Body of pancreas (tissue), 4 donors: ENCODE measurements around the gene RHCE. TPM values are rescaled to one million over a fixed set of nuclear protein-coding genes. Genes with fewer than 3 reads are reported as not detected.
"Not testable (repeated sequence)": the region's sequence is repeated elsewhere in the genome, so short reads cannot be mapped to it uniquely, and the experiment has no call there.

ENCODE experiments used
- ATAC-seq: fragments of 150-250 bp; one replicate; pipeline ENCODE4 v1.9.1; 2016
- DNase-seq, 4 donors: peaks; one replicate each; pipeline ENCODE4 v3.0.0-alpha.2; 2019
- H3K27ac ChIP-seq, 4 donors: fragments of 200-600 bp; sonication (generic); 1 replicate in 3 of 4; 2 replicates in 1 of 4; pipeline versions ENCODE4 v1.5.1 to v1.6.1; 2016 to 2019; ENCODE audit warnings: mild to moderate bottlenecking in 1 of 4, mixed read lengths in 1 of 4, moderate library complexity in 1 of 4
- H3K27me3 ChIP-seq, 2 donors: fragments of 200-600 bp; sonication (generic); one replicate each; pipeline ENCODE4 v1.6.0; 2016; ENCODE audit warnings: mild to moderate bottlenecking in 1 of 2
- H3K36me3 ChIP-seq, 2 donors: fragments of 200-600 bp; sonication (generic); replicated peaks in 1 of 2; 2 replicates each; pipeline ENCODE4 v1.5.1; 2016; ENCODE audit warnings: low read depth in 2 of 2; ENCODE audit not compliant: insufficient read depth in 1 of 2
- H3K4me1 ChIP-seq: fragments of 200-600 bp; sonication (generic); one replicate; pipeline ENCODE4 v1.6.0; 2016
- H3K4me3 ChIP-seq, 2 donors: fragments of 200-600 bp; sonication (generic); 1 replicate in 1 of 2; 2 replicates in 1 of 2; pipeline ENCODE4 v1.5.1; 2016 to 2019
- H3K9me3 ChIP-seq, 3 donors: fragments of 200-600 bp; sonication (generic); 1 replicate in 2 of 3; 2 replicates in 1 of 3; pipeline ENCODE4 v1.5.1; 2016
- CTCF ChIP-seq, 7 experiments: fragments of 450-650 bp in 4 of 7; fragments of 200-600 bp in 3 of 7; sonication (generic) in 3 of 7; IDR thresholded peaks; one replicate each; pipeline ENCODE4 v1.5.1; 2016 to 2019; ENCODE audit warnings: antibody characterized with exemption in 7 of 7
- POLR2A ChIP-seq, 3 donors: fragments of 450-650 bp; IDR thresholded peaks; one replicate each; pipeline ENCODE4 v1.6.1; 2016; ENCODE audit warnings: antibody characterized with exemption in 3 of 3, mild to moderate bottlenecking in 2 of 3
- WGBS, 2 donors: methylation state at CpG; one replicate each; pipeline ENCODE4 v1.1.5; 2017; 5-methylcytosine and 5-hydroxymethylcytosine counted together
- intact Hi-C: fragments of 100-400 bp; cut with DNase I; formaldehyde crosslinking; loops from one replicate; pipeline ENCODE4 v1.15.1; 2023
- total RNA-seq, 2 donors: library from RNA; depleted of rRNA; stranded (reverse); fragments of >200 nt; gene quantifications; one replicate each; pipeline ENCODE4 v1.1.0, GENCODE V29; 2016

The RHCE gene
- total RNA-seq, 2 donors from 2014 or later: 0.26 TPM; not detected in 1

- not testable (repeated sequence) for H3K4me3 ChIP-seq, H3K9me3 ChIP-seq, H3K4me1 ChIP-seq, H3K27ac ChIP-seq, H3K36me3 ChIP-seq, H3K27me3 ChIP-seq
- intact Hi-C loops: loop anchor here (5.0 to 10.0 kb wide), 2 partner anchors 116 to 122 kb away; no protein-coding TSS in a partner anchor
- WGBS, 2 donors: 22% methylated on average over 4 to 5 of the region's 8 CpGs
- TF ChIP-seq CTCF (IDR thresholded peaks at IDR 0.05): peak in 5 of 7 experiments; percentile 15 to 39 (median 26)
- DNase-seq (peak in 1 of 4 donors; percentile 20), ATAC-seq (peak; percentile 77)
Observed at GRCh38 chr1:25402947-25403803, 17.4 kb downstream of the RHCE start.

- no CpG with 5 or more reads among the region's 2 CpGs for WGBS, 2 donors
- H3K27ac ChIP-seq, H3K9me3 ChIP-seq, H3K4me3 ChIP-seq, ATAC-seq, H3K36me3 ChIP-seq, H3K27me3 ChIP-seq, intact Hi-C loops, DNase-seq, H3K4me1 ChIP-seq: not testable (repeated sequence)
Observed at GRCh38 chr1:25398079-25398478, 22.5 kb downstream of the RHCE start.

GRCh38 chr1:25397549-25397948 lies 23.1 kb downstream of the RHCE start:
- DNase-seq, intact Hi-C loops, H3K9me3 ChIP-seq, H3K4me3 ChIP-seq, H3K36me3 ChIP-seq, H3K4me1 ChIP-seq, H3K27ac ChIP-seq, ATAC-seq, H3K27me3 ChIP-seq: not testable (repeated sequence)
- WGBS, 2 donors: 62 to 65% methylated on average over 4 to 5 of the region's 10 CpGs

- Histone ChIP-seq H3K4me1 (no peaks in the 10 kb centered on the region), H3K9me3 (no peaks in the 10 kb centered on the region), H3K4me3 (no peak overlapping the region), H3K36me3 (no peaks in the 10 kb centered on the region), H3K27me3 (no peaks in the 10 kb centered on the region), H3K27ac (no peak overlapping the region)
- DNase-seq (no peak), ATAC-seq (no peak)
- 88 to 92% methylated on average over 6 of the region's 6 CpGs for WGBS, 2 donors
- no peak for TF ChIP-seq CTCF (IDR thresholded peaks at IDR 0.05)
- TF ChIP-seq POLR2A (IDR thresholded peaks at IDR 0.05): no peak
- intact Hi-C loops: no loop called here
Observed at GRCh38 chr1:25392841-25393240, 27.8 kb downstream of the RHCE start.

GRCh38 chr1:25389721-25390120 lies 30.9 kb downstream of the RHCE start:
- H3K27ac ChIP-seq, H3K36me3 ChIP-seq, H3K4me3 ChIP-seq, DNase-seq, H3K4me1 ChIP-seq, H3K27me3 ChIP-seq, ATAC-seq, intact Hi-C loops, H3K9me3 ChIP-seq: not testable (repeated sequence)
- WGBS, 2 donors: 69 to 85% methylated on average over 3 of the region's 3 CpGs

- not testable (repeated sequence) for H3K4me1 ChIP-seq
Observed at GRCh38 chr1:25388691-25389090, 31.9 kb downstream of the RHCE start.

GRCh38 chr1:25387096-25387495 lies 33.5 kb downstream of the RHCE start:
- H3K27me3 ChIP-seq, intact Hi-C loops, H3K36me3 ChIP-seq, H3K27ac ChIP-seq, DNase-seq, H3K9me3 ChIP-seq, H3K4me3 ChIP-seq, ATAC-seq, H3K4me1 ChIP-seq: not testable (repeated sequence)
- WGBS, 2 donors: 64 to 85% methylated on average over 4 of the region's 4 CpGs

More at GRCh38 chr1:25388691-25389090, 31.9 kb downstream of the RHCE start:
- H3K9me3 ChIP-seq, H3K27me3 ChIP-seq, intact Hi-C loops, H3K36me3 ChIP-seq, H3K4me3 ChIP-seq, H3K27ac ChIP-seq, ATAC-seq: not testable (repeated sequence)
- DNase-seq: peak in 1 of 4 donors; percentile 9
- WGBS, 2 donors: 62% methylated on average over 7 of the region's 9 CpGs; no CpG with 5 or more reads in 1 of the 2 donors

GRCh38 chr1:25383875-25384274 lies 36.8 kb downstream of the RHCE start:
- H3K4me3 ChIP-seq, H3K4me1 ChIP-seq, DNase-seq, H3K36me3 ChIP-seq, H3K9me3 ChIP-seq, H3K27ac ChIP-seq, ATAC-seq, intact Hi-C loops, H3K27me3 ChIP-seq: not testable (repeated sequence)
- no CpG with 5 or more reads among the region's 1 CpG for WGBS, 2 donors

- H3K27ac ChIP-seq, H3K4me3 ChIP-seq, ATAC-seq, DNase-seq, H3K9me3 ChIP-seq, intact Hi-C loops, H3K27me3 ChIP-seq, H3K36me3 ChIP-seq, H3K4me1 ChIP-seq: not testable (repeated sequence)
- WGBS, 2 donors: 87 to 89% methylated on average over 1 of the region's 1 CpG
Observed at GRCh38 chr1:25383090-25383489, 37.5 kb downstream of the RHCE start.

- WGBS, 2 donors: 67 to 93% methylated on average over 1 of the region's 1 CpG
- H3K9me3 ChIP-seq, H3K27ac ChIP-seq, H3K36me3 ChIP-seq, H3K4me3 ChIP-seq, H3K4me1 ChIP-seq, H3K27me3 ChIP-seq, intact Hi-C loops, DNase-seq: not testable (repeated sequence)
- ATAC-seq: peak; percentile 12
Observed at GRCh38 chr1:25382543-25382942, 38.1 kb downstream of the RHCE start.
